ENCODE data around the gene PHACTR1.

Gene PHACTR1

DNA sequence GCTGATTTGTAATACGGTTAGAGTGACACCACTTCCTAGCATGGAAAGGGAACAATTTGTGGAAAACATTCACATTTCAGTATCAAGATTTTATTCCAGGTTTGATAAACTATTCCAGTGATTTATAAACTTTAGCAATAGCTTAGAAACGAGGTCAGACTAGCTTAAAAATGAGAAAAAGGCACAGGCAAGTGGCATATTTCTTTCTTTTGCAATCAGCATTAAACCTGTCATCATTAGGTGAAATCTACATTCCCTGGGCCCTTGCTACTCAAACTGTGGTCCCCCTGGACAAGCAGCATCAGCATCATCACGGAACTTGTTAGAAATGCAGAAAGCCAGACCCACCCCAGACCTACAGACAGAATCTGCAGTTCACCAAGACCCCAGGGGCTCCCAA is 581.9 kb downstream of the PHACTR1 start:
- Histone ChIP-seq H3K9ac (ENCODE audit: low read length) (no peak overlapping the region), H3K9me3 (ENCODE audit: control insufficient read depth, low read length) (no peaks in the 10 kb centered on the region), H3K36me3 (ENCODE audit: control insufficient read depth, insufficient read depth, low read length, severe bottlenecking) (peaks cover 34% of the 10 kb centered on the region), H3K27me3 (replicated peaks; ENCODE audit: control insufficient read depth, insufficient read depth, low read length) (no peaks in the 10 kb centered on the region), H3K4me1 (ENCODE audit: control insufficient read depth, insufficient read depth, low read length) (peaks cover 14% of the 10 kb centered on the region), H3K4me3 (ENCODE audit: low read length) (no peak overlapping the region)
- no peak for DNase-seq (ENCODE audit: low read depth)

DNA sequence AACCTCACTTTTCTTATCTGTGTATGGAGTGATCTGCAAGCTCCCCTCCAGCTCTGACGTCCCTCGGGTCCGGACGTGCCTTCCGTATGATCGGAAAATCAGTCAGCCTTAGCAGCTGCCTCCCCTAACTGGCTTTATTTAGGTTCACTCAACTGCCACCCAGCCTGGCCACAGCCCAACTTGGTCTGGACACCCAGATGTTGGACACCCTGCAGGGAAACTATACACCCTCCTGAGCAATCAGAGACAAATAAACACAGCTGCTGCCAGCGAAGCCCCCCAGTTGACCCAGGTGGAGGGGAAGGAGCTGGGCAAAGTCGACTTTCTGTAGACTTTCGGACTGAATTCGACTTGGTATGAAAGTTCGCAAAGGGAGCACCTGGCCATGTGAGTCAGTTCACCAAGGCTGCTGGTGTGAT is 582.8 kb downstream of the PHACTR1 start:
- Histone ChIP-seq H3K27me3 (replicated peaks; ENCODE audit: control insufficient read depth, insufficient read depth, low read length) (no peaks in the 10 kb centered on the region), H3K4me3 (ENCODE audit: low read length) (no peak overlapping the region), H3K9ac (ENCODE audit: low read length) (no peak overlapping the region), H3K4me1 (ENCODE audit: control insufficient read depth, insufficient read depth, low read length) (peaks cover 24% of the 10 kb centered on the region), H3K9me3 (ENCODE audit: control insufficient read depth, low read length) (no peaks in the 10 kb centered on the region), H3K36me3 (ENCODE audit: control insufficient read depth, insufficient read depth, low read length, severe bottlenecking) (peaks cover 26% of the 10 kb centered on the region)
- no peak for DNase-seq (ENCODE audit: low read depth)

DNA sequence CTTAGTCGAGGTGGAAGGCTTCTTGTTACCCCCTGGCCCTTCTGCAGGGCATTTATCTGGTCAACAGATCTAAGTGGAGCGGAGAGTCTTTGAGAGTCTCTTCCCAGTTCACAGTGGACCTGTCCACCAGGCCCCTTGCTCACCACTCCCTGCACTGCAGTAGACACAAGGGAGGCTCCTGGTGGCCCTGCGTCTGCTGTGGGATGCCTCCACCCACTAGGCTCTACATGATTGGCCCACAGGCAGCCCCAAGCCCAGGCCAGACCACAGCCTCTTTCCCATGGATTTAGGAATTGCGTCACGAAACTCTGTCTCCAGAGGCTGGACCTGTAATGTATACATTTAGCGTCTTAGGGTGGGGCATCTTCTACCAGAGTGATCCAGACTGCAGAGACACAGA is 583.4 kb downstream of the PHACTR1 start:
- H3K9ac ChIP-seq (ENCODE audit: low read length), result no peak overlapping the region
- H3K36me3 ChIP-seq (ENCODE audit: control insufficient read depth, insufficient read depth, low read length, severe bottlenecking), result peaks cover 26% of the 10 kb centered on the region
- H3K9me3 ChIP-seq (ENCODE audit: control insufficient read depth, low read length), result no peaks in the 10 kb centered on the region
- H3K4me3 ChIP-seq (ENCODE audit: low read length), result no peak overlapping the region
- no peak for DNase-seq (ENCODE audit: low read depth)
- H3K4me1 ChIP-seq (ENCODE audit: control insufficient read depth, insufficient read depth, low read length), result peaks cover 29% of the 10 kb centered on the region
- no peaks in the 10 kb centered on the region for H3K27me3 ChIP-seq (replicated peaks; ENCODE audit: control insufficient read depth, insufficient read depth, low read length)

DNA sequence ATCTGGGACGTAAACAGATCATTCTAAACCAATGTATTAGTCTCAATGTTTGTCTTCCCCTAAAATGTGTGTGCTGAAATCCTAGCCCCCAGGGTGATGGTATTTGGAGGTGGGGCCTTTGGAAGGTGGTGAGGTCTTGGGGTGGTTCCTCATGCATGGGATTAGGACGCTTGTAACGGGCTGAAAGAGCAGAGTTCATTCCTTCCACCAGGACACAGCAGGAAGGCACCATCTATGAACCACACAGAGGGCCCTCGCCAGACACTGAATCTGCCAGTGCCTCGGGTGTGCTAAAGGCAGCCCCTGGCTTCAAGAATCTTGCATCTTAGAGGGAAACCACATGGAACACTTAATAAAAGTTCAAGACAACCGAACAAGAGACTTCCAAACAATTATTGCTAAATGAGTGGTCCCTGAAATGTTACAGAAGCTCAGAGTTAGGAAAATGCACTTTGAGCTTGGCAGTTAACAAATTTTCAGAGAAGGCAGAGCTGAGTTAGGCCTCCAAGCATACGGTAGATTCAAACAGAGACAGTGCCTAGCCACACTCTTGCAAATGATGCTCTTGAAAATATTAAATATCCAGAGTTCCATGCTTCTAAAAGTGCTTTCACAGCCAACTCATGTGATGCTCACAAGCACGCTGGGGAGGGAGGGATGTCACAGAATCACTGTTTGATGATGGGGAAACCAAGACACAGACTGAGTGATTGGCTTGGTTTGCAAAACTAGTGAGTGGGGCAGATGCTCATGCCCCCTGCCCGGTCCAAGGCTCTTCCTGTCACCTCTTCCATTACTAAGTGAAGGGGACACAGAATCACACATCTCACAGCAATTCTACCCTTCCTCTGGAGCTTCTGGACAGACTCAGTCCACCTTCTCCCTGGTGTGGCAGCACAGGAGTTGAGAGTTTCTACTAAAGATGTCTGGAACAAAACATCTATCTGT is 584.4 kb downstream of the PHACTR1 start:
- Histone ChIP-seq H3K4me1 (ENCODE audit: control insufficient read depth, insufficient read depth, low read length) (peaks cover 33% of the 10 kb centered on the region), H3K4me3 (ENCODE audit: low read length) (no peak overlapping the region), H3K9ac (ENCODE audit: low read length) (no peak overlapping the region), H3K9me3 (ENCODE audit: control insufficient read depth, low read length) (no peaks in the 10 kb centered on the region), H3K27me3 (replicated peaks; ENCODE audit: control insufficient read depth, insufficient read depth, low read length) (no peaks in the 10 kb centered on the region), H3K36me3 (ENCODE audit: control insufficient read depth, insufficient read depth, low read length, severe bottlenecking) (peaks cover 24% of the 10 kb centered on the region)
- no peak for DNase-seq (ENCODE audit: low read depth)

DNA sequence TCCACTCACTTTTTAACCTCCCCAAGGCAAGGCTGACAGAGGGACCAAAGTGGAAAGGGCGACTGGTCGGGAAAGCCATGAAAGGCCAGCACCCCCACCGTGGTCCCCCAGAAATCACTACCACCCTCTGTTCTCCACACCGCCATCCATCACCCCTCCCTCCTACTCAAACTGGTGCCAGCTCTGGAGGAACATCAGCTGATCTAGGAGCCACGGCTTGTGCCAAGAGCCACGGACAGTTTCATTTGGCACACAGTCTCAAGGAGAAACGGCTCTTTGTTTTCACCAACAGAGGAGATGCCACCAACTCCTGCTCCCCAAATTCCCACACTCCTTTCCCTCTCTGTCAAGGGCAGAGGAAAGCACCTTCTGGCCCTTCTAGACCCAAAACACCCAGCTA is 585.7 kb downstream of the PHACTR1 start:
- Histone ChIP-seq H3K36me3 (ENCODE audit: control insufficient read depth, insufficient read depth, low read length, severe bottlenecking) (peaks cover 38% of the 10 kb centered on the region), H3K4me1 (ENCODE audit: control insufficient read depth, insufficient read depth, low read length) (peaks cover 33% of the 10 kb centered on the region), H3K9me3 (ENCODE audit: control insufficient read depth, low read length) (no peaks in the 10 kb centered on the region), H3K27me3 (replicated peaks; ENCODE audit: control insufficient read depth, insufficient read depth, low read length) (no peaks in the 10 kb centered on the region), H3K9ac (ENCODE audit: low read length) (peak overlapping the region; percentile 27), H3K4me3 (ENCODE audit: low read length) (peak overlapping the region; percentile 12)
- no peak for DNase-seq (ENCODE audit: low read depth)

DNA sequence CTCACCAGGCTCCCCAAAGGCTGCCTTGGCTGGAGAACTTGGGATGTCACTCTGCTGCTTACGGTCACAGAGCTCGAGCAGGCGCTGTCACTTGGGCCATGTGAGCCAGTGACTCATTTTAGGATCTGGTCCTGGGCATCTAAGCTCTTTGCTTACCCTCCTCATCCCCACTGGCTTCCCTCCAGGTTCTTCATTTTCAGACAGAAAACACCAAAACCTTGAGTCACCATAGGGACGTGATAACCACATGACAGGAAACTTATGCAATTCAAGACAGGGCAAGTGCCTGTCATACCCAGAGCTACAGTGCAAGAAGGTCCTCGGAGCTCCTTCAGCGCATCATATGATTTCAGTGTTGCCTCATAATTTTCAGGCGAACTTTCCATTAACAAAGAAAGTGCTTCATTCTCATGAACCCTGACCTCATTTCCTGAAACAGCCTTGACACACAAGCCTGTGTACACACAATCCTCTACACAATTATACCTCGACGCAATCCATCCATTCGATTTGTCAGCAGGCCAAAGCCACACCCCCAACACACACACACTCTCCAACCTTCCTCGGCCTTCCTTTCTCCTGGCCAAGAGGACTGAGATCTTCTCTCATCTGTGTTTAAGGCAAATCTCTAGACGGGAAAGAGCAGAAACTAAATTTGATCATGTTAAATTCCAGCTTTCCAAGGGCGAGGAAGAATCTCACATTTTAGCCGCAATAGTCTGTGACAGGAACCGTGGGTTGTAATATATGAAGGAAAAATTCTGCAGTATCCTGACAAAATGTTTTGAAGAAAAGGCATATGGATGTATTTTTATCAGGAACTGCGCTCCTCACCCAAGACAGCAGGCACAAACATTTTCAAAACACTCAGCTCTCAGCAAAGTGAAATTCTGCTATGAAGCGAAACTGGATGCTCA is 586.4 kb downstream of the PHACTR1 start:
- H3K4me1 ChIP-seq (ENCODE audit: control insufficient read depth, insufficient read depth, low read length), result peaks cover 37% of the 10 kb centered on the region
- H3K4me3 ChIP-seq (ENCODE audit: low read length), result peak overlapping the region; percentile 51
- H3K9me3 ChIP-seq (ENCODE audit: control insufficient read depth, low read length), result no peaks in the 10 kb centered on the region
- no peaks in the 10 kb centered on the region for H3K27me3 ChIP-seq (replicated peaks; ENCODE audit: control insufficient read depth, insufficient read depth, low read length)
- peaks cover 40% of the 10 kb centered on the region for H3K36me3 ChIP-seq (ENCODE audit: control insufficient read depth, insufficient read depth, low read length, severe bottlenecking)
- H3K9ac ChIP-seq (ENCODE audit: low read length), result peak overlapping the region; percentile 71
- DNase-seq (ENCODE audit: low read depth), result peak; percentile 84

DNA sequence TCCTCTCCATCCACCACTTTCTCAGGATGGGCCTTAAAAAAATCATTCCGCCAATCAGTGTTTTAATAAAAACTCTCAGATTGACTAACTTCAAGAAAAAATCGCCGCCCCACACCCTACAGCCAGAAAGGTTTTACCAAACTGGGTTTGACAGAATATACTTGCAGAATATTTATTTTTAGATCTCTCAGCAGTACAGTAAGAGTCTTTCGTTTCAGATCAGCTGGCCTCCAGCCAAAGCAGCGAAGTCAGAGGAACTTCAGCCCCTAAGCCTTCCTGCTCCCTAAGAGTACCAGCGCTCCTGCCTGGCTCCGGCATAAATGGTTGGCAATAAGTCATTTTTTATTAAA is 587.1 kb downstream of the PHACTR1 start:
- peak overlapping the region; percentile 51 for H3K4me3 ChIP-seq (ENCODE audit: low read length)
- no peaks in the 10 kb centered on the region for H3K27me3 ChIP-seq (replicated peaks; ENCODE audit: control insufficient read depth, insufficient read depth, low read length)
- H3K9ac ChIP-seq (ENCODE audit: low read length), result peak overlapping the region; percentile 71
- H3K9me3 ChIP-seq (ENCODE audit: control insufficient read depth, low read length), result no peaks in the 10 kb centered on the region
- peak; percentile 45 for DNase-seq (ENCODE audit: low read depth)
- peaks cover 39% of the 10 kb centered on the region for H3K4me1 ChIP-seq (ENCODE audit: control insufficient read depth, insufficient read depth, low read length)
- peaks cover 44% of the 10 kb centered on the region for H3K36me3 ChIP-seq (ENCODE audit: control insufficient read depth, insufficient read depth, low read length, severe bottlenecking)

DNA sequence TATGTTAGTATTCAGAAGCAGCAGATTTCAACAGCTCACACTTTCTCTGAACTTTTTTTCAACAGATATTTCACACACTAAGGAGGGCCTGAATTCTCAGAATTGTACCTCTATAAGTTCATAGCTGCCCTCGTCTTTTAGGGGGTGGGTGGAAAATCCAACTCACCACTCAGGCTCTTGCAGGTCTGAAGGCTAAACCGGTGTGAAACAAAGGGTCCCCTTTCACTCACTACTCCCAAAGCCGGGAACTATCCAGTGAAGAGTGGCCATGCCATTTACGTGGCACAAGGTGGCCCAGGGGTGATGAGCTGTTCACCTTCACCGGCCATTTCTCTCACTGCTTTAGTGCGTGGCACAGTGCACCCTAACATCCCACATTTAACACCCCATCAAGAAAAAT is 587.5 kb downstream of the PHACTR1 start:
- H3K36me3 ChIP-seq (ENCODE audit: control insufficient read depth, insufficient read depth, low read length, severe bottlenecking), result peaks cover 48% of the 10 kb centered on the region
- H3K27me3 ChIP-seq (replicated peaks; ENCODE audit: control insufficient read depth, insufficient read depth, low read length), result no peaks in the 10 kb centered on the region
- H3K4me1 ChIP-seq (ENCODE audit: control insufficient read depth, insufficient read depth, low read length), result peaks cover 39% of the 10 kb centered on the region
- H3K9me3 ChIP-seq (ENCODE audit: control insufficient read depth, low read length), result no peaks in the 10 kb centered on the region
- no peak for DNase-seq (ENCODE audit: low read depth)
- no peak overlapping the region for H3K4me3 ChIP-seq (ENCODE audit: low read length)
- H3K9ac ChIP-seq (ENCODE audit: low read length), result peak overlapping the region; percentile 71

DNA sequence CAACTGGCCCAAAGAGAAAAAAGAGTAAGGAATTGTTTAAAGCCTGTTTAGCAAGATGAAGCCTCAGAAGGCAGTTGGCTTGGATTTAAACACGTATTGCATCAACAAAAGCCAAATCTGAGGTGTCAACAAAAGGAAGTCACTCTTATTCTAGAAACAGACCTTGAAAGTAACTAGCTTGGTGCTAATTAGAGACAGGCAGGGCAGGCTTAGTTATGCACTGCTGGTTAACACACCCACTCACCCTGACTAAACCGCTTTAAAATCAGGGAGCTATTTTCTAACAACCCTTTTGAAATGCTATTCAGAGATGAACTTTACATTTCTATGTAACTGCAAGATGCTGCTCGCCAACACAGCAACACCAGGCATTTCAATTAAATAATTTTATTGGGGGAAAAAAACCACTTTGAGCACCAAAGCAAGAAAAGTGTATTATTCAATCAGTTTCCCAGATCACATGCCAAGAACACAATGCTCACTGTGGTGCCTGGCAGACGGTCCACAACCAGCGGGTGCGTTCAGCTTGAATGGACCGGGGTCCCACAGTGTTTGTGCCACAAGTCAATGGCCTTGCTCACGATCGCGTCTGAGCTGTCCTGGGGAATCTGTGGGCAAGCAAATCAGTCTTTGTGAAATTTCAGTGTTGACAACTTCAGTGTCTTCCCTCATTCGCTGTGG is 588.2 kb downstream of the PHACTR1 start:
- no peak for DNase-seq (ENCODE audit: low read depth)
- H3K4me3 ChIP-seq (ENCODE audit: low read length), result no peak overlapping the region
- no peak overlapping the region for H3K9ac ChIP-seq (ENCODE audit: low read length)
- H3K36me3 ChIP-seq (ENCODE audit: control insufficient read depth, insufficient read depth, low read length, severe bottlenecking), result peaks cover 48% of the 10 kb centered on the region
- peaks cover 39% of the 10 kb centered on the region for H3K4me1 ChIP-seq (ENCODE audit: control insufficient read depth, insufficient read depth, low read length)
- H3K9me3 ChIP-seq (ENCODE audit: control insufficient read depth, low read length), result no peaks in the 10 kb centered on the region
- H3K27me3 ChIP-seq (replicated peaks; ENCODE audit: control insufficient read depth, insufficient read depth, low read length), result no peaks in the 10 kb centered on the region

DNA sequence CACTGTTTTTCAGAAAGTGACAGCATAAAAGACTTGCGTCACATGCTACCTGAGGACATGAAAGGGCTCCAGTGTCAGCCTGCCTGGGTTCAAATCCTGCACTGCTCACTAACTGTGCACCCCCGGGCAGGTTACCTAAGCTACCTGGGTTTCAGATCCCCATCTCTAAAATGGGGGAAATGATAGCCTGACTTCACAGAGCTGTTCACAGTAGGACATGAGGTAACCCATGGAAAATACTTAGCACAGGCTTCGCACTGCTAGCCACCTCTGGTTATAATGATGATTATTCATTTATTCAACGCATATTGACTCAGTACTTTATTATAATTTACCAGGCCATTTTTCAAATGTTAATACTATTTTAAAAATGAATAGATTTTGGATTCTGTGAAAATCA is 588.7 kb downstream of the PHACTR1 start:
- DNase-seq (ENCODE audit: low read depth), result no peak
- no peak overlapping the region for H3K9ac ChIP-seq (ENCODE audit: low read length)
- peaks cover 48% of the 10 kb centered on the region for H3K36me3 ChIP-seq (ENCODE audit: control insufficient read depth, insufficient read depth, low read length, severe bottlenecking)
- no peak overlapping the region for H3K4me3 ChIP-seq (ENCODE audit: low read length)
- H3K9me3 ChIP-seq (ENCODE audit: control insufficient read depth, low read length), result no peaks in the 10 kb centered on the region
- peaks cover 39% of the 10 kb centered on the region for H3K4me1 ChIP-seq (ENCODE audit: control insufficient read depth, insufficient read depth, low read length)
- H3K27me3 ChIP-seq (replicated peaks; ENCODE audit: control insufficient read depth, insufficient read depth, low read length), result no peaks in the 10 kb centered on the region

DNA sequence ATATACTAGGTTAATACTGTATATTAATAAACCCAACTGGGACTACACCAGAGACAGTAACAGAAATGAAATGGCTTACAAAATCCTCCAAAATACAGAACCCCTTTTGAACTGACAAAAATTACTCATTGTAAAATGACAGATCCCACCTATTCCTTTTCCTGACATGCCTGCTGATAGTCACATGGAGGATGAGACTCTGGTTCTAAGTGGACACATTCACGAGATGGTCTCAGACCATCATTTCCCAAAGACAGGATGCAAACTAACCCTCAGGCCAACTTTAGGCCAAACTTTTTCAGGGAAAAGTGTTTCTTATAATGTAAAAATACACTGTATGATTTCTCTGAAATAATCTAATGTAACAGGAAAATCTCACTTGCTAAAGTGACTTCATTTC is 589.2 kb downstream of the PHACTR1 start:
- Histone ChIP-seq H3K4me3 (ENCODE audit: low read length) (no peak overlapping the region), H3K9ac (ENCODE audit: low read length) (no peak overlapping the region), H3K27me3 (replicated peaks; ENCODE audit: control insufficient read depth, insufficient read depth, low read length) (no peaks in the 10 kb centered on the region), H3K9me3 (ENCODE audit: control insufficient read depth, low read length) (no peaks in the 10 kb centered on the region), H3K4me1 (ENCODE audit: control insufficient read depth, insufficient read depth, low read length) (peaks cover 39% of the 10 kb centered on the region), H3K36me3 (ENCODE audit: control insufficient read depth, insufficient read depth, low read length, severe bottlenecking) (peaks cover 46% of the 10 kb centered on the region)
- no peak for DNase-seq (ENCODE audit: low read depth)
